ENCODE results near the gene CD82. TPM values are rescaled to one million over a fixed set of nuclear protein-coding genes. Genes with fewer than 3 reads are reported as not detected.

Gene CD82
- total RNA-seq, 6 experiments from 2014 or later = 18.9 to 69.4 (median 48.6) TPM

GRCh38 chr11:44615041-44615755 lies 49.7 kb downstream of the CD82 start:
- Histone ChIP-seq H3K4me3 (no peak overlapping the region), H3K4me1 (peaks cover 0 to 32% (median 9%) of the 10 kb centered on the region in 4 donors), H3K36me3 (no peaks in the 10 kb centered on the region), H3K27ac (no peak overlapping the region), H3K27me3 (no peaks in the 10 kb centered on the region), H3K9me3 (no peaks in the 10 kb centered on the region)
- intact Hi-C loops (cut with DNase I) = loop anchor here (5.0 kb wide), 1 partner anchor 58 kb away; no protein-coding TSS in a partner anchor
- DNase-seq = peak; percentile 25 to 68 (median 65)
- no peak for TF ChIP-seq POLR2A (IDR thresholded peaks at IDR 0.05)
- TF ChIP-seq, protein P1, sequence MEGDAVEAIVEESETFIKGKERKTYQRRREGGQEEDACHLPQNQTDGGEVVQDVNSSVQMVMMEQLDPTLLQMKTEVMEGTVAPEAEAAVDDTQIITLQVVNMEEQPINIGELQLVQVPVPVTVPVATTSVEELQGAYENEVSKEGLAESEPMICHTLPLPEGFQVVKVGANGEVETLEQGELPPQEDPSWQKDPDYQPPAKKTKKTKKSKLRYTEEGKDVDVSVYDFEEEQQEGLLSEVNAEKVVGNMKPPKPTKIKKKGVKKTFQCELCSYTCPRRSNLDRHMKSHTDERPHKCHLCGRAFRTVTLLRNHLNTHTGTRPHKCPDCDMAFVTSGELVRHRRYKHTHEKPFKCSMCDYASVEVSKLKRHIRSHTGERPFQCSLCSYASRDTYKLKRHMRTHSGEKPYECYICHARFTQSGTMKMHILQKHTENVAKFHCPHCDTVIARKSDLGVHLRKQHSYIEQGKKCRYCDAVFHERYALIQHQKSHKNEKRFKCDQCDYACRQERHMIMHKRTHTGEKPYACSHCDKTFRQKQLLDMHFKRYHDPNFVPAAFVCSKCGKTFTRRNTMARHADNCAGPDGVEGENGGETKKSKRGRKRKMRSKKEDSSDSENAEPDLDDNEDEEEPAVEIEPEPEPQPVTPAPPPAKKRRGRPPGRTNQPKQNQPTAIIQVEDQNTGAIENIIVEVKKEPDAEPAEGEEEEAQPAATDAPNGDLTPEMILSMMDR (IDR thresholded peaks at IDR 0.05) = no peak
- WGBS (ENCODE audit: insufficient coverage, low coverage, low lambda C conversion rate, missing lambda C conversion rate) = 80% methylated on average over 2 of the region's 15 CpGs
- peak; percentile 50 to 65 (median 60) for ATAC-seq

DNA sequence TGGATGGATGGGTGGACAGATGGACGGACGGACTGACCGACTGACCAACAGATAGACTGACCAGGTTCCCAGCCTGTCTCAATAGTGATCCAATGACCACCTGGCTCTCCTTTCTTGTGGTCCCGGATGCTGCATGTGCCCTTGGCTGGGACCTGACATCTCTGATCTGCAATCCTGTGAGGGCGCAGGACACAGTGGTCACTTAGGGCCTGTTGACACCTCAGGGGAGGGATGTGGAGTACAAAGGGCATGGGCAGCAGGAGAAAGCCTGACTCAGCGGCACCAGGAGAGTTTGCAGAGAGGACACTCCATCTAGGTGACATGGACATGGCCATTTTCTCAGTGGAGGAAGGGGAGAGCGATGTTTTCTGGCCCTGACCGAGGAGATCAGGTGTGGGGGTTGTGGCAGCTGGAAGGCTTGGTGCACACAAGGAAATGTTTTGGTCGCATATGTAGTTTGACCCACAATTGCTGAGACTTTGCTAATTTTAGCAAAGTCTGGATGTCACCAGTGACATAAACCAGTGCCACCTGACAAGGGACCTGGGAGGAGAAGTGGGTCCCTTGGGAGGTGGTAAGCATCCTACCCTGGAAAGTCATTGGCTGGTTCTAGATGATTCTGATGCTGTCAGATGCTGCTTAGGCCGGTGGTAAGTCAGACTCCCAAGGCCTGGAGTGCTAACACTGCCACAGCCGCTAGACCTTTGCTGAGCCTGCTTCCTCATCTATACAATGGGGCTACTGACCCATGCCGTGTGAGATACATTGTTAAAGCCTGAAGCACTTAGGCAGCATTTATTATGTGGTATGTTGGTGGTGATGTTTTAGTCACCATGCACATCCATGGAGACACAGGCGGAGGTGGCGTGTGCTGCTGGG lies 50.7 kb downstream of the CD82 start:
- intact Hi-C loops (cut with DNase I) = loop anchor here (5.0 kb wide), 1 partner anchor 59 kb away; no protein-coding TSS in a partner anchor
- Histone ChIP-seq H3K9me3 (no peaks in the 10 kb centered on the region), H3K4me3 (no peak overlapping the region), H3K27ac (no peak overlapping the region), H3K27me3 (no peaks in the 10 kb centered on the region), H3K36me3 (no peaks in the 10 kb centered on the region), H3K4me1 (peaks cover 0 to 34% (median 9%) of the 10 kb centered on the region in 4 donors)
- TF ChIP-seq, protein P1 (IDR thresholded peaks at IDR 0.05) = no peak
- no peak for TF ChIP-seq POLR2A (IDR thresholded peaks at IDR 0.05)
- peak; percentile 47 to 67 (median 53) for DNase-seq
- 69% methylated on average over 5 of the region's 14 CpGs for WGBS (ENCODE audit: insufficient coverage, low coverage, low lambda C conversion rate, missing lambda C conversion rate)
- peak; percentile 33 to 59 (median 50) for ATAC-seq

DNA sequence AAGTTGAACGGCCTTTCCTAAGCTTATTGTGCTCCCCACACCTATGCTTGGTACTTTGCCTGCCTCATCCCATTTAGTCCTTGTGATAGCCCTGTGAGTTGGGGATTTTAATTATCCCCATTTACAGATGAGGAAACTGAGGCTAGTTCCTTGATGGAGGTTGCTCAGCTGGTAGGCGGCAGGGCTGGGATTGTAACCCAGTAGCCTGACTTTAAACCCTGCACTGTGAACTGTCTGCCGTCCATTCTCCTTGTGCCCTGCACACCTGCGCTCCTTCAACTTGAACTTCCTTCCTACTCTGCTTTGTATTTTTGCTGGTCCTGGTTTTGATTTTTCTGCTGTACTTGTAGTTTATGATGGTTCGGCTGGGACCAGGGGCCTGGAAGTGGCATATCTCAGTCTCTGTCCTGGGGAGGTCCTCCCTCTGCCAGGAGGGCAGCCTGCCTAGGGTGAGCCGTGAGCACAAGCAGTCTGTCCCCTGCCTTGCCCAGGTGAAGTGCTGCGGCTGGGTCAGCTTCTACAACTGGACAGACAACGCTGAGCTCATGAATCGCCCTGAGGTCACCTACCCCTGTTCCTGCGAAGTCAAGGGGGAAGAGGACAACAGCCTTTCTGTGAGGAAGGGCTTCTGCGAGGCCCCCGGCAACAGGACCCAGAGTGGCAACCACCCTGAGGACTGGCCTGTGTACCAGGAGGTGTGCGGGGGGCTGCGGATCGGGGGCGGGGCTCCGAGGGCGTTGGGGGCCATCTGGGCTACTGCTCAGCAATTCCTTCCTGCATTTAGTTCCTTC lies 52.4 kb downstream of the CD82 start:
- H3K9me3 ChIP-seq = no peaks in the 10 kb centered on the region
- DNase-seq (peak; percentile 16 to 50 (median 40)), ATAC-seq (no peak)
- H3K4me1 ChIP-seq = peaks cover 0 to 37% (median 9%) of the 10 kb centered on the region in 4 donors
- H3K4me3 ChIP-seq = no peak overlapping the region
- WGBS (ENCODE audit: insufficient coverage, low coverage, low lambda C conversion rate, missing lambda C conversion rate) = 85% methylated on average over 7 of the region's 18 CpGs
- H3K27me3 ChIP-seq = no peaks in the 10 kb centered on the region
- H3K36me3 ChIP-seq = no peaks in the 10 kb centered on the region
- H3K27ac ChIP-seq = no peak overlapping the region
- TF ChIP-seq, protein P1 (IDR thresholded peaks at IDR 0.05) = no peak
- TF ChIP-seq POLR2A (IDR thresholded peaks at IDR 0.05) = no peak
- intact Hi-C loops (cut with DNase I) = loop anchor here (5.0 kb wide), 1 partner anchor 61 kb away; no protein-coding TSS in a partner anchor

Measured in right lobe of liver (tissue), 6 donors.